T-helper 22 cell (primary cell): ENCODE measurements around the gene MBP.

Experiments used
- DNase-seq: peaks from one replicate; pipeline ENCODE4 v3.0.0-alpha.2; 2020; ENCODE audit warnings: low read depth

The MBP gene

GRCh38 chr18:77082316-77082955 lies 50.1 kb downstream of the MBP start:
- no peak for DNase-seq

- no peak for DNase-seq
Measured at GRCh38 chr18:77081390-77081778, 51.2 kb downstream of the MBP start.

DNA sequence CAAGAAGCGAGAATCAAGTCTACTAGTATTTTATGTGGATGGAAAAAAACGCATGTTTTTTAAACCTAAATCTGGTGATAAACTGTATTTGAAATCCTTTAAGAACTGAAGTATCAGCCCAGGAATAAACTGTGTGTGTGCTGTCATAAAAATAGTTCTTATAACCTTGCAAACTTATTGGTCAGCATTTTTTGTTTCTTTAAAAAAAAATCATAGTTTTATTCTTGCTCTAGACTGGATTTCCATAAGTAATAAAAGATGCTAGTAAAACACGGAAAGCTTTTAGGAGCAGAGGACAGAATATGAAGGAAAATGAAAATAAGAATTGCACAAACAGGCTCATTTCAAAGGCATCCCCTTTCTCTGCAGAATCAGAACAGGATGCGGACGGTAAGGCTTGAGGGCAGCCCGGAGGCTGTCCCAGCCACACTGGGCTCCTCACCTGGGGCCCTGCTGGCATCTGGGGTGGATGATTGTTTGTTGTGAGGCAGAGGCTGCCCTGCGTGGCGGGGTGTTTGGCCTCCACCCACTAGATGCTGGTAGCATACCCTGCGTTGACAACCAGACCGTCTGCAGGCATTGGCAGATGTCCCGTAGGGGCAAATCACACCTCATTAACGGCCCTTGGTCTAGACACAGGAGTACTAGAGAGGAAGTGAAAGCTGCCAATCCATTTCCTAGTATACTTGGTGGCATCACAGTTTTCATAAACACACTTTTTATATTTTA lies 52.5 kb downstream of the MBP start:
- no peak for DNase-seq

- no peak for DNase-seq
Measured at GRCh38 chr18:77079088-77079487, 53.5 kb downstream of the MBP start.

GRCh38 chr18:77078690-77079070 lies 53.9 kb downstream of the MBP start:
- no peak for DNase-seq

DNA sequence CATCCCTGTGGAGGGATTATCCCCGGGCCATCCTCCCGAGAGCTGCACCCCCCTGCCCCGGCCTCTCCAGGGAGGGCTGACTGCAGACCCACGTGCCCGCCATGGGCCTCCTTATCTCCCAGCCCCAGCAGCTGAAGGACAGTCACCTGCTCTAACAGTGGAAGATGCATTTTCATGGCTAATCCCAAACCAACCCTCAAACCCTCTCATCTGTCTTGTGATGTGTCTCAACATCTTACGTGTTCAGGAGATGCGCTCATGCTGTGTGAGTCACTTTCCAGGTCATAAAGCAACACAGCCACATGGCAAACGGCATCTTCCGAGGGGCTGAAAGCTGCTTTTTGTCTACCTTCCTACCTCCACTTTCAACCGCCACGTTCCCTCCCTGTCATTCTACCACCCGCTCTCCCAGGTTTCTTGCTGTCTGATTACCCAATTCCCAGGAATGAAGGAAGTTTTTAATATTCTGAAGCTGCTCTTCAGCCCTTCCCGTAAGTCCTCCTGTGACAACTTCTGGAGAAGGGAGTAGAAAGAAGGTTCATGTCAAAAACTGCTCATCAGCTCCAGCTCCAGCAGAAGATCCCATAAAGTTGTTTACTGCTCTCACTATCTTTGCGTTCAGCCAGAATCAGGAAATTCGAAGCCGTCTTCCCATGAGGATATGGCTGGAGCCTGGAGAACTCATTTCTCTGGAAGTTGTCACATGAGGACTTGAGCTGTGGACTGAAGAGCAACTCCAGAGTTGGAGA lies 54.5 kb downstream of the MBP start:
- DNase-seq, result no peak

DNA sequence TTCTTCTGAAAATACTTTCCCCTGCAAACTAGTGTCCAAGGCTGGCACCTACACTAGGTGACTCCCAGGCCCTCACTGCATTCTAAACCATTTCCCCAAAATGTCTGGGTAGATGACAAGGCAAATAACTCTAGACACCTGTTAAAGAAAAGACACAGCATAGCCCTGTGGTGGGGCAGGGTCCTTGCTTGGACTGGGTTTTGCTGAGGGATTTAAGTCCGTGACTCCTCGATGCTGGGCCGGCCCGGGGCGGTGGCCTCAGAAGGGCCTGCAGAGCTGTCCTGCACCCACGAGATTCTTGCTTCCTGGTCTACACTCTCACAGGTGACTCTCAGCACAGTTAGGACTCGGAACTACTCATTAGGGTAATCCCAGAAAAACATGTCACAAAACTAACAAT lies 55.2 kb downstream of the MBP start:
- no peak for DNase-seq

DNA sequence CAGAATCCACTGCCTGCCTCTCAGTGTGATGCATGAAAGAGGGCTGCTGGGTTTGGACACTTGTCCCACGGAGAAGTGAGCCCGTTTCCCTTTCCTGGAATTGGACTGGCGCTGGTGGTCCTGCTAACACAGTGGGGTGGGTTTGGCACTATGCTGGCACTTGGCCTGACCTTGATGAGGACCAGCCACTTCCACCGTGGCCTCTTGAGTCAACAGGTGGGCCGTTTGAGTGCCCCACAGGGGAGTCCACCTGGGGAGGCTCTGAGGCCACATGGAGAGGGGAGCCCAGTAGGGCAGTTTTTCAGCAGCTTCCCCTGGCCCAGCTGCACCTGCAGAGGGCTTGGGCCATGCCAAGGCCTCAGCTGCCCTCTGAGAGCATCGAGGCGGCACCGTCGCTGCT lies 56.5 kb downstream of the MBP start:
- DNase-seq, result no peak

- DNase-seq, result no peak
Measured at GRCh38 chr18:77074431-77074830, 58.2 kb downstream of the MBP start.

DNA sequence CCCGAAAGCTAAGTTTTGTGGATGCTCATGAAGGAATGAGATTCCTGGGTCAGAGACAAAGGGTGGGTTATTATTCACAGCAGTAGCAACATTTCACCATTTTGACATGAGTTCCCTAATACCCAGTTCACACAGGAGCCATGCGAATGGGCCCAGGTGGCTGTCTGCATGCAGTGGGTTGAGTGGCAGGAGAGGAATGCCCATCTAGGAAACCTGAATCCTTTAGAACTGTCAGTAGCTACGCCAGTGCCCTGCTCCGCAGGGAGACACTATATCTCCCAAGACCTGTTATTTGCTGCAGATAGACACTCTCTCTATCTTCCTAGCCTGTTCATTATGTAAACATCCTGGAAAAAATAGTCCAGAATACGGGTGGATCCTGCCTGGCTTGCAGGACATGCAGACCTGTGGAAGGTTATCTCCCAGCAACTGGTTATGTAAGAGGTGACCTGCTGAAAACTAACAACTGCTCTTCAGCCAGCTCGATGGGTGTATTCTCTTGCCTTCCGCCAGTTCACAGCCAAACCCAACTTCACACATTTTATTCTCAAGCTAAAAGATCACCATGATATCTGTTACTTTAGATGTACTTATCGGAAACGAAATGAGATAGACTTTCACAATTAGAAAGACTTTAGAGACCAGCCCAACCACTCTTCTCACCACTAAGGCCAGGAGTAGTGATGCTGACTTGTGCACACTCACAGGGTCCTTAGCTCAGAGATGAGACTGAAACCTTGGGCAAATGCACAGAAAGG lies 59.1 kb downstream of the MBP start:
- DNase-seq, result no peak

GRCh38 chr18:77072566-77072965 lies 60.0 kb downstream of the MBP start:
- no peak for DNase-seq

GRCh38 chr18:77071711-77072292 lies 60.8 kb downstream of the MBP start:
- peak; percentile 85 for DNase-seq

DNA sequence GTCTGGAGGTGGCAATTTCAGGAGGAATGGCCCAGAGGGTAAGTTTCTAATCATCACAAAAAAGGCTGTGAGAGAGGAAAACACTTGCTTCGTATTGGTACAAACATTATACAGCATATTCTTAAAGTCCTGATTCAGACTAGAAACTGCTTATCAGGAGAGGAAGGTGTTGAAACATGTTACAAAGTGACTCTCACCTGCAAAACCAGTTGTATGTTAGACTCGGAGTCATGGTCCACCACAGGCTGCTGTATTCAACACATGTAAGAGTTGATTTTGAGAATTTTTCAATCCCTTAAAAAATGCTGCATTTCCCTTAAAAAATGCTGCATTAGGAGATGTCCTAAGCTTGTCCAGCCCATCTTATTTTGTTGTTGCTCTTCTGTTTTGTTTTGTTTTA lies 61.5 kb downstream of the MBP start:
- DNase-seq, result no peak

DNA sequence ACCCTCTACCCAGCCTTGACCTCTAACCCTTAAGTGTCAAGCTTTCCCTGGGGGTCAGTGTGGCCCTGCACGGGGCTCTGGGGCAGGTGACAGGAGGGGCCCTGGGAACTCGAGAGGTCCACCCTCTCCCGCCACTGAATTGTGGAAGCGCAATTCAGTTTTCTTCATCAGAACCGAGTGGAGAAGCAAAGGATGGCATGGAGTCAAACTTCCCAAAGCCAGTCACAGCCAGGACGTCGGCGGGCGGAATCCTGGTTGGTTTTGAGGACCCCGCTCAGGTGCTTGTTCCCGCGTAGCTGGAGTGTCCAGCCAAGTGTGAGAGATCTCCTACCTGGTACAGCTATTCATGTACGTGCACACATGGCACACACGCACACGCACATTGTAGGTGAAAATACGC lies 62.0 kb downstream of the MBP start:
- no peak for DNase-seq

DNA sequence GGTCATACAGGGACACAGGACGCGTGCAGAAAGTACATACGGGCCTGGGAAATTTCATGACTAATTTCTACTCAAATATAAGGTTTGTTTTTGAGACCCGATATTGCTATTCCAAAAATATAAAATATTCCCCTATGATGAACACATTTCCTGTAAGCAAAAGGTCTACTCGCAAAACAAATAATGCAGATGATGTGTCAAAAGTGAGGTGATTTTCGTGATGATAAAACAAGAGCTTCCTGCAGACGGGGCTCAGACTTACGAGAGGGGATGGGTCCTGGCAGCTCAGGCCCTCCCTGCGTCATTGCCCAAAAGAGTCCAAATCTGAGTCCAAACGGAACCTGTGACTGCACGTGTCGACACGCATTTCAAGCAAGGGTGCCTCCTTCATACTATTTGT lies 62.7 kb downstream of the MBP start:
- DNase-seq, result peak; percentile 82

DNA sequence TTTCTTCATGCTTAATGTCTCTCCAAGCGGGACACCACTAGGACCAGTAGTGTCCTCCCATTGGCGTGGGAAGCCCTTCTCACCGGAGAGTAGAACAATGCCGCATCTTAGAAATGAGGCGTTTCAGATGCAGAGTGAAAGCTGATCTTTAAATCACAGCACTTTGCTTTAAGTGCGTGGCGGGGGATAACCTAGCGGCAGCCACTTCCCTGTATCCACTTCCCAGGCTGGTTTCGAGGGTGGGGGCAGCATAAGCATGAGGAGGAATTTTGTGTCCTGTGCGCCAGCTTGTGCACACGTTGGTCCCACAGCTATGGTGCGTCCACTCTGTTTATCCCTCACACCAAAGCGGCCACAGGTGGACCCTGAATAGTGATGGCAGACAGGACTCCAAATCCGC lies 63.1 kb downstream of the MBP start:
- DNase-seq, result no peak

GRCh38 chr18:77068321-77069312 lies 64.0 kb downstream of the MBP start:
- DNase-seq, result peak; percentile 55

GRCh38 chr18:77067291-77068061 lies 65.1 kb downstream of the MBP start:
- peak; percentile 59 for DNase-seq

DNA sequence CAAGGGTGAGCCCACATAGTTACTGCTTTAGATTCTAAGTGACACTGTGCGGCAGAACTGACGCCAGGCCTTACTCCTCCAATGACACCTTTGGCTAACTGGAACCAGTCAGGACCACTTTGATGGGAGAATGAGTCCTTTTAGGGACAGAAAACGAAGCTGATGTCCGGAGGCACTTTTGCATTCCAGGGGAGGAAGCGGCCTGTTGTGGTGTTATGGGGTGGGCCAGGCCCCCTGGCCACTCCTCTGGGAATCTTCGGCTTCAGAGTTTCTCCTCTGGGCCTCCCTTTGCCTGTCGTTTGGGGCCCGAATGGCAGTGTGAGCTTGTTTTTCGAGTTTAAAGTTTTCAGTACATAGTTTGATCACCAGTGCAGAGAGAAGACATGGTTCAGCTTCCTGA lies 65.9 kb downstream of the MBP start:
- DNase-seq, result no peak

GRCh38 chr18:77066101-77066500 lies 66.5 kb downstream of the MBP start:
- no peak for DNase-seq
